ENCODE data around the gene STK25.

GRCh38 chr2:241469746-241470145 is 38.6 kb downstream of the STK25 start:
- TF ChIP-seq EP300 (IDR thresholded peaks at IDR 0.05): no peak
- no peak for TF ChIP-seq POLR2A (IDR thresholded peaks at IDR 0.05)
- no peak for TF ChIP-seq CTCF (IDR thresholded peaks at IDR 0.05)

All from stomach (tissue), 4 donors.